Activated CD4-positive, alpha-beta T cell treated with anti-CD3 and anti-CD28 coated beads for 1 hour (primary cell): Measurements from ENCODE around the gene METTL5.
"Not testable (repeated sequence)": the region's sequence is repeated elsewhere in the genome, so short reads cannot be mapped to it uniquely, and the experiment has no call there.

Source experiments
- DNase-seq: peaks from one replicate; pipeline ENCODE4 v3.0.0-alpha.2; 2020

The METTL5 gene

GRCh38 chr2:169824373-169825333 lies at the start of gene METTL5:
Gene METTL5, minus strand, starts transcription at chr2:169824905. Its CDS starts 308 bp downstream, at chr2:169824597.
- peak; percentile 61 for DNase-seq

- no peak for DNase-seq
Measured at GRCh38 chr2:169871994-169872393, 47.3 kb upstream of the METTL5 start.

DNA sequence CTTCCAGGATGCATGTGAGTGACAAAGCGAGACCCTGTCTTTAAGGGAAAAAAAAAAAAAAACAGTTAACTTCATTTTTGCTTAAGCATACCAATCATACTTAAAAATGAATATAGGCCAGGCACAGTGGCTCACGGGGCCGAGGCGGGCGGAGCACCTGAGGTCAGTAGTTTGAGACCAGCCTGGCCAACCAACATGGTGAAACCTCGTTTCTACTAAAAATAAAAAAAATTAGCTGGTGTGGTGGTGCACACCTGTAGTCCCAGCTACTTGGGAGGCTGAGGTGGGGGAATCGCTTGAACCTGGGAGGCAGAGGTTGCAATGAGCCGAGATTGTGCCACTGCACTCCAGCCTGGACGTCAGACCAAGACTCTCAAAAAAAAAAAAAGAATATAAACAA lies 46.7 kb upstream of the METTL5 start:
- DNase-seq: not testable (repeated sequence)

GRCh38 chr2:169868951-169869350 lies 44.2 kb upstream of the METTL5 start:
- DNase-seq: no peak

GRCh38 chr2:169867579-169867978 lies 42.9 kb upstream of the METTL5 start:
- no peak for DNase-seq

GRCh38 chr2:169866230-169866629 lies 41.5 kb upstream of the METTL5 start:
- DNase-seq: not testable (repeated sequence)

DNA sequence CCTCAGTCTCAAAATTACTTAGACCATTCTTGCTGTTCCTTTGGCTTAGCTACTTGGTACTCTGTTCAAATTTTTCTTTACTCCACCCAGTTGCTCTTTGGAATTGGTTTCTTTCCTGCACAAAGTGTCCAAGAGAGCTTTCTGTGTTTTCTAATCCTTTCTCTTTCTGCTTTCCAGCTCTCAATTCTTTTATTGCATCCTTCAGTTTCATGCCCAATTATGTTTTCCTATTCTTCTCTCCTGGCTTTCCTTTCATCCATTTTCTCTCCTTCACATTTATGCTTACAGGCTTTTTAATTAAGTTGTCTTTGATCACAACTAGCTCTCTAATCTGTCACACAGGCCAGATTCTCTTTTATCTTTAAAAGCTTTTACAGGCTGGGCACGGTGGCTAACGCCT lies 40.8 kb upstream of the METTL5 start:
- DNase-seq: no peak

DNA sequence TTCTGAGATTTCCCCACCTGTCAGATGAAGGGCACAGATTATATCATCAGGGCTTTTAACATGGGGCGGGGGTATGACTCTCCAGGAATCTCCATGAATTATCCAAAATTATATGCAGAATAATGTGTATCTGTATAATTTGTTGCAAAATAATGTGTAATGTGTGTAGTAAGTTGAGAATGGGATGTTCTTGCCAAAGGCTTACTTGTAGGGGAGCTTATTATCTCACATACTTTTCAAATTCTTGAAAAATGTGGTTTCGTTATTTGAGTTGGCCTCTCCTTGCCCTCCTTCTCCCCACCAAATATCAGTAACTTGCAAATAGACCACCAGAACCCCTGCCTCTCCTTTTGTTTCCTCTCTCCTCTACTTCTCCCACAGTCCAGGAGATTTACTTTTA lies 38.1 kb upstream of the METTL5 start:
- no peak for DNase-seq

DNA sequence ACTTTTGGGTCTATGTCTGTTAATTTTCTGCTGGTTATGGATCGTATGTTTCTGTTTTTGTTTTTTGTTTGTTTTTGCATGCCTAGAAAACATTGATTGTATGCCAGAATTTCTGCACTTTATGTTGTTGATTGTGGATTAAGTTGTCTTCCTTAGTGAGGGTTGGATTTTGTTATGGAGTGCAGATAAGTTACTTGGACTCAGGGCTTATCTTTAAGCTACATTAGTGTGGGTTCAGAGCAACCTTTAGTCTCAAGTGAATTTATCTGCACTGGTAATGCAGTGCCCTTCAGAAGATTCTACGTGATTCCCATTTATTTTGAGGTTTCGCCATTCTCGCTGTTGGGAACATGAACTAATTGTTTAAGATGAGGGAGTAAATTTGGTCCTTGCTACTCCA lies 35.4 kb upstream of the METTL5 start:
- DNase-seq: no peak

- DNase-seq: no peak
Measured at GRCh38 chr2:169859423-169859822, 34.7 kb upstream of the METTL5 start.

GRCh38 chr2:169855281-169856258 lies 30.9 kb upstream of the METTL5 start:
- DNase-seq: not testable (repeated sequence)

DNA sequence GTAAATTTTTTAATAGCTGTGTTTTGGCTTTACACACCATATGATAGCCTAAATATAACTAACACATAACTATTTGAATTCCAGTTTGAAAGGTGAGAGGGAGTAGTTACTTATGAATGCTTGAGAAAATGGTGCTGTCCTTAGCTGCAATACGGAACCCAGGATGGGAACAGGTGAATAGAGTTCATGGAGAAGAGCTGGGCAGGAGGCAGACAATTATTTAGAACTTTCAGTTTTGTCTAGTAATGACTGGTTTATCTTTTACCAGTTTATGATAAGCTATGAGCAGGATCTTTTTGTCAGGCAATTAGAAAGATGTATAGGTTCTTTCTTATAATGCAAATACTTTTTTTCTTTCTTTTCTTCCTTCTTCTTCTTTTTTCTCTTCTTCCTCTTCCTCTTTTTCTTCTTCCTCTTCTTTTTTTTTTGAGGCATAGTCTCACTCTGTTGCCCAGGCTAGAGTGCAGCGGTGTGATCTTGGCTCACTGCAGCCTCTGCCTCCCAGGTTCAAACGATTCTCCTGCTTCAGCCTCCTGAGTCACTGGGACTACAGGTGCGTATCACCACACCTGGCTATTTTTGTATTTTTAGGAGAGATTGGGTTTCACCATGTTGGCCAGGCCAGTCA lies 28.4 kb upstream of the METTL5 start:
- no peak for DNase-seq

GRCh38 chr2:169849710-169850109 lies 25.0 kb upstream of the METTL5 start:
- no peak for DNase-seq

GRCh38 chr2:169848959-169849693 lies 24.4 kb upstream of the METTL5 start:
- DNase-seq: not testable (repeated sequence)

DNA sequence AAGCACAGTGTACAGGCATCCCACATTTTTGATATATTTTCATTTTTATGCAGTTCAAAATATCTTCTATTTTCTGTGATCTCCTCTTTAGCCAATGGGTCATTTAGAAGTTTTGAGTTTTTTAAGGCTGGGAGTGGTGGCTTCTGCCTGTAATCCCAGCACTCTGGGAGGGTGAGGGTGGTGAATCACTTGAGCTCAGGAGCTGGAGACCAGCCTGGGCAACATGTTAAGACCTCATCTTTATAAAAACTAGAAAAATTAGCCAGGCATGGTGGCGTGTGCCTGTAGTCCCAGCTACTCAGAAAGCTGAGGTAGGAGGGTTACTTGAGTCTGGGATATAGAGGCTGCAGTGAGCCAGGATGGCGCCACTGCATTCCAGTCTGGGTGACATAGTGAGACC lies 20.3 kb upstream of the METTL5 start:
- DNase-seq: no peak

DNA sequence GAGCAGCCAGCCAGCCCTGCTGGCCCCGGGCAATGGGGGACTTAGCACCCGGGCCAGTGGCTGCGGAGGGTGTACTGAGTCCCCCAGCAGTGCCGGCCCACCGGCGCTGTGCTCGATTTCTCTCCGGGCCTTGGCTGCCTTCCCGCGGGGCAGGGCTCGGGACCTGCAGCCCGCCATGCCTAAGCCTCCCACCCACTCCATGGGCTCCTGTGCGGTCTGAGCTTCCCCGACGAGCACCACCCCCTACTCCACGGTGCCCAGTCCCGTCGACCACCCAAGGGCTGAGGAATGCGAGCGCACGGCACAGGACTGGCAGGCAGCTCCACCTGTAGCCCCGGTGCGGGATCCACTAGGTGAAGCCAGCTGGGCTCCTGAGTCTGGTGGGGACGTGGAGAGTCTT lies 16.9 kb upstream of the METTL5 start:
- DNase-seq: not testable (repeated sequence)

DNA sequence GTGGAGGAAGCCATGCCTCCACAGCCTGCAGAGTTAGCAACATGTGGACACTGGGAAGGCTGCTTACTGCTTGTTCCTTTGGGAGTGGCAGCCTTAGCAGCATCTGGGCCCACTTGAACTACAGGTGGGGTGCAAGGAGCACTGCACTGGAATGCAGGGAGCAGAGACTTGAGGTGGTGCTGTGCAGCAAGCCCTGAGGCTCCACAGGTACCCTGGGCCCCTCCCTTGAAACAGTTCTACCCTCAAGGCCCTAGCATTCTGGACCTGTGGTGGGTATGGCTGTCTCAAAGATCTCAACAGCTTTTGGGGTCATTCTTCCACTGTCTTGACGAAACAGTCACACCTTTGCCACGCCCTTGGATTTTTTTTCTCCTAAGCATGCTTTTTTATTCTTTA lies 16.0 kb upstream of the METTL5 start:
- DNase-seq: no peak

DNA sequence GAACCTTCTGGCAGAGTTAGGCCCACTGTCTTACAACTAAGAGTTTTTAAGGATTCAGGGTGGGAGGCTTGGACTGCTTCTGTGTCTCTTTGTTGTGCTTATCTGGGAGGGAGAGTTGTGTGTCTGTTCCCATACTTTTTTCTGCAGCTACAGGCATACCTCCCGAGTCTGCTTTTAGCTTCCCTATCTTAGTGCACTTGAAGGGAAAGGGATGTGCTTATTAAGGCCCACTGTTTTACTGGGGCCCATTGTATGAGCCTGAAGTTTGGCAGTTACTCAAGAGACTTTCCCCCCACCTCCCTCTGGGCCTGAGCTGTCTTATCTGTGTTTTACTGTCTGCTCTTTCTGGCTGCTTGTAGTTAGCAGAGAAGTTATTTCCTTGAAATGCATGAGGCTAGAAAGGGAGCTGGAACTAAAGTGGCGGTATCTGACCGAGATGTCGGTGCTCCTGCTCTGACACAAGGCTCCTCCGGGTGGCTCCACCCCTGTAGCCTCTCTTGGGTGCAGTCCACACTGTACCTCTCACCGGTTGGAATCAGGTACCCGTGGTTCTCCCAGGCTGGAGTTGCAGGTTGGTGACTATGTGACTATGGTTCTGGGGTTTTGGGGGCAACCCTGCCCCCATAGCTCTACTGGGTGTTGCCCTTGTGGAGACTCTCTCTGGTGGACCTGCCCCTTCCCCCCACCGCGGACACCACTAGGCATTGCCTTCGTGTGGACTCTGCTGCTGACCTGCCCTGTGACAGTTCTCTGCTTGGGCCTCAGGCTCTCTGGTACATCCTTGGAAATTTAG lies 15.4 kb upstream of the METTL5 start:
- no peak for DNase-seq

- DNase-seq: no peak
Measured at GRCh38 chr2:169838743-169839489, 14.2 kb upstream of the METTL5 start.

DNA sequence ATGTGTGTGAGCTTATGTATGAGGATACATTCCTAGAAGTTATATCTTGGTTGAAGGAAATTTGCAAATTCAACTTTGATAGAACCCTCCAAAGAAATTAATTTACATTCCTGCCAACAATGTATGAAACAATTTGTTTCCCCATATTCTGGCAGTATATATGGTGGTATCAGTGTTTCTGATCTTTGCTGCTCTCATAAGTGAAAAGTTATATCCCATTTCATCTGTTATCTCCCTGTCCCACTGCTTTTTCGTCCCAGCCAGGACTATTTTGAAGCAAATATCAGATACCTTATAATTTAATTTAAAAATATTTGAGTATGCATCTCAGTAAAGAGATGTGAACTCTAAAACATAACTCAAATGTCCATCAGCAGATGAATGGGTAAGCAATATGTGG lies 9.7 kb upstream of the METTL5 start:
- DNase-seq: no peak
